GM21367 (cell line): ENCODE results near the gene NADSYN1.

Source experiments
- ATAC-seq: cut with Tn5 transposase; IDR thresholded peaks from one replicate; pipeline ENCODE4 v1.9.1; 2021; ENCODE audit not compliant: unreplicated experiment

Gene NADSYN1

DNA sequence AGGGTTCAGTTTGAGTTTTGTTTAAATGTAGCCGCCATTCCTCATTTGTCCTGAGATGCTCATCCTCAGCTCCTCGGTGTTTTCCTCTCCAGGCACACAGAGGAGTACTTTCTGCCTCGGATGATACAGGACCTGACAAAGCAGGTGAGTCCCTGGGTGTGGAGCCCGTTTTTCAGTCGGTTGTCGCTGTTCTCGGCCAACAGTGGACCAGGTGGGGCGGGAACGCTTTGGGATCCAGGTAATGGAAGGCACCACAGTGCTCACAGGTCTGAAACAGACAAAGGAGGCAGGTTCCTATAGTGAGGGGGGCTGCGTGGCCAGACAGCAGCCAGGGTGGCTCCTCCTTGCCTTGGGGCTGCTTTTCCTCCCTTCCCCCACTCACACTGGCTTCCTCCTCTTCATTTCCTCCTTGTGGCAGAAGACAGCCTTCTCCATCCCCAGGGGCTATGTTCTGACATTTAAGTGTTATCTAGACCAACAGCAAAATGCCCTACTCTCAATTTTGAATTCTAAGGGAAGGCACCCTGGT is 19.4 kb downstream of the NADSYN1 start:
- ATAC-seq = no peak

DNA sequence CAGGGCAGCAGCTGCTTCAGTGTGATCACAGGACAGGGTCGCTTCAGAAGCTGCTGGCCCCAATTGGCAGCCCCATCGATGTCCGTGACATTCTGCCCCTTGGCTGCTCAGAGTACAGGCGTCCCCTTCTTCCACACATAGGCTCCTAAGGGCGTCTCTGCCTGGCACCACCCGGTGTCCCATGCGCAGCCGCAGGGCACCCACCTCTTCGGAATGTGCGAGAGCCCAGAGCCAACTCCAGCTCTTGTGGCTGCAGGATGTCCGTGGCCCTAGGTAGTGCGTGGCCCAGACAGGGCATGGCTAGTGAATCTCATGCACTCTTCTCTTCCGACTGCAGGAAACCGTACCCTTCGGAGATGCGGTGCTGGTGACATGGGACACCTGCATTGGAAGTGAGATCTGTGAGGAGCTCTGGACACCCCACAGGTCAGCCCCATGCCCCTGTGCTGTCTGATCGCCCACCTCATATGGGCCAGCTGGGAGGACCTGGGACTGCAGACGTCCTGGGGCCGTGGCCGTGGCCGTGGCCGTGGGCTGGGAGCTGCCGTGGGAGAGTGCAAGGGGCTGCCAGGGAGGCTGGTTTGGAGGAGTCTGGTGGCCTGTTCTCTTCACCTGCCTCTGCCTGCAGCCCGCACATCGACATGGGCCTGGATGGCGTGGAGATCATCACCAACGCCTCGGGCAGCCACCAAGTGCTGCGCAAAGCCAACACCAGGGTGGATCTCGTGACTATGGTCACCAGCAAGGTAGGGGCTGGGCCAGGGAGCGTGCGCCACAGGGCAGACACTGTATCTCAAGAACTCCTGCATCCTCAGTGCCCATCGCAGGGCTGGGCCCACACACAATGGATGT is 20.2 kb downstream of the NADSYN1 start:
- ATAC-seq = no peak

DNA sequence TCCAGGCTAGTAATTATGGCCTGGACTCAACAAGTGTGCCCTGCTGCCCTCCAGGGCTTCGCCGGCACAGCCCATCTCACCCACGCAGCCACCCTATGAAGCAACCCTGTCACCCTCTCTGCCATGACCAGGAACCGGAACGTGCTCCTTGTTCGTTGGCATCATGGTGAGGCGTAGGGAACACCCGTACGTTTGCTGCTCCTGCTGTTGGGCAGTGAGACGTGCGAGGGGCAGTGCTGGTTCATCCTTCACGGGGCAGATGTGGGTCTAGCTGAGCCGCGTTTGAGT is 20.7 kb downstream of the NADSYN1 start:
- ATAC-seq = no peak

DNA sequence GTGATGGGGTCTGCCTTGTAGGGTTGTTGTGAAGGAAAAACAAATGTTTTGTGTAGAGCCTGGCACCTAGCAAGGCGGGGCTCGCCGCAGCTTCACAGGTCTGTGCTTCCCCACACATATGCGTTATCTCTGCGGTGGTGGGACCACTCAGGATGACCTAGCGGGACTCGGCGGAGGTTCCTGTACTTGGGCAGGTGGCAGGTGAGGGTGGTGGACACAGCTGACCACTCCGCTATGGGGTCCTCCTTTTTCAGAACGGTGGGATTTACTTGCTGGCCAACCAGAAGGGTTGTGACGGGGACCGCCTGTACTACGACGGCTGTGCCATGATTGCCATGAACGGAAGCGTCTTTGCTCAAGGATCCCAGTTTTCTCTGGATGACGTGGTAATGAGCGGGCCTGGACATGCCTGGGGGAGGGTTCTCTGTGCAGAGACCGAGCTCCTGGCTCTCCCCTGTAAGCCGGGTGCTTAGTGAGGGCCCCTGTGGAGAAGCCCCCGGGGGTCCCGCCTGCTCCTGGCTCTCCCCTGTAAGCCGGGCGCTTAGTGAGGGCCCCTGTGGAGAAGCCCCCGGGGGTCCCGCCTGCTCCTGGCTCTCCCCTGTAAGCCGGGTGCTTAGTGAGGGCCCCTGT is 21.3 kb downstream of the NADSYN1 start:
- ATAC-seq = no peak

DNA sequence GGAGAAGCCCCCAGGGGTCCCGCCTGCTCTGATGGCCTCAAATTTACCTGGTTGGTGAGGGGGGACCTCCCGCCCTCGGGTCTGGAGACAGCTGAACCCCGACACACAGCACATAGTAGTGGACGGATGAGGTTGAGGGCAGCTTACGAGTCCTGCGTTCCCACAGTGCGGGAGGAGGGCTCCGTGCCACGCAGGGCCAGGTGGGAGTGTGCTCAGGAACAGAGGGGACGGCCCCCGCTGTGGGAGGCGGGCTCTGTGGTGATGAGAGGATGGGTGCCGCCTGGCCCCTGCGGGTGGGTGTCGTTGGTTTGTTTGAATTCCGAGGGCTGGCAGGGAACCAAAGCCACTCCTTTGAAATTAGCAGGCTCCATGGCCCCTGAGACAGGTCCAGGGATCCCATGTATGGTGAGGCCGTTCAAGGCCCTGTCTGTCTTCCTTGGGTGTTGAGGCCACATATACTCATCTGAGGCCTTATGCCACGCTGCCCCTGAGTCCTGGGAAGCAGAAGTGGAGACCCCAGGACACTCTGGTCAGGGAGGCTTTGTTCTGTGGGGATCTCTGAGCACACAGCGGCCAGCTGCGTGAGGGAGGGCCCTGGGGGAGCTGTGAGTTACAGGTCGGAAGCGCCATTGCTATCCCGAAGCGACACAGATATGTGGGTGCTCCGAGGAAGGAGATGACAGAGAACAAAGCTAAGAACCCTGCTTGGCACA is 21.9 kb downstream of the NADSYN1 start:
- no peak for ATAC-seq

DNA sequence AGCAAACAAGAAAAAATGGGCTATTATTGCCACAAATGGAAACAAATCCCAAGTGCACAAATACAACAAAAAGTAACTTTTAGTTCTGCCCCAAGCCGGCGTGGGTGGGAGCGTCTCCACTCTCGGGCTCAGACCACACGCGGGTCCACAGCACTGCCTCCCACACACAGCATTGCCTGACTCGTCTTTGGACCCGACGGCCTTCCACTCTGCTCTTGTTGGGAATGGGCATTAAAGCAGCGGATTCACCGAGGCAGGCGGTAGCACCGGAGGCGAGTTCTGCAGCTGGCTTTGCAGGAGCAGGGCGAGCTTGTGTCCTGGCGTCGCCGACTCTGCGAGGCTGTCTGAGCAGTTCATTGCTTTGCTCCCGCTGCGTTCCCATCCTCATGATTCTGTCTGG is 23.0 kb downstream of the NADSYN1 start:
- ATAC-seq = no peak

DNA sequence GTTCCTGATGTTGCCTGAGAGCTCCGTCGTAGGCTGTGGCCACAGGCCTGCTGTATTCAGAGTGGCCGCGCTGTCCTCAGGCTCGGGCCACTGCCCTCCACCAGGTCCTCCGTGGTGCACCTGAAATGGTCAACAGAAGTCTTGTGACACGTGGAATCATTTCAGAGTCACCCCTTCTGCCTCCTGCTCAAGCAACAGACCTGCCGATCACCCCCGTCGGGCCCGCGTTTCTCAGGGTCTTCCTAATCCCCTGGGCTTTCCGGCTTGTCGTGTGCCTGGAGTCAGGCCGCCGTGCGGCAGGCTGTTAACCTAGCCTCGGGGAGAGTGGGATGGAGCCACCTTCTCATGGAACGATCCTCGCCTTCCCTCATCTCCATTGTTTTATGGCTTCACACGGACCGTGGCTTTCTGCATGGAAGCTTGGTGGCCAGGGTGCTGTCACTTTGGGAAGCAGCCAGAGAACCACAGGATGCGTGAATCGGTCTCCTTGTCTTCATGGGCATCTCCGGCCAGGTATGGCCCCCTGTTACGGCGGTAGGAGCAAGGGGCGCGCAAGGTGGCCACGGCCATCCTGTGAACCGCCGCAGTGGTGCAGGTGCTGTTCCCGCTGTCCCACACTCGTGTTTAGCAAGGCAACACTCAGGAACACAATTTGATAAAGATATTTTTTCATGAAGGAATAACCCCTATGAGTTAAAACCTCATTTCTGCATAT is 24.1 kb downstream of the NADSYN1 start:
- ATAC-seq = no peak

DNA sequence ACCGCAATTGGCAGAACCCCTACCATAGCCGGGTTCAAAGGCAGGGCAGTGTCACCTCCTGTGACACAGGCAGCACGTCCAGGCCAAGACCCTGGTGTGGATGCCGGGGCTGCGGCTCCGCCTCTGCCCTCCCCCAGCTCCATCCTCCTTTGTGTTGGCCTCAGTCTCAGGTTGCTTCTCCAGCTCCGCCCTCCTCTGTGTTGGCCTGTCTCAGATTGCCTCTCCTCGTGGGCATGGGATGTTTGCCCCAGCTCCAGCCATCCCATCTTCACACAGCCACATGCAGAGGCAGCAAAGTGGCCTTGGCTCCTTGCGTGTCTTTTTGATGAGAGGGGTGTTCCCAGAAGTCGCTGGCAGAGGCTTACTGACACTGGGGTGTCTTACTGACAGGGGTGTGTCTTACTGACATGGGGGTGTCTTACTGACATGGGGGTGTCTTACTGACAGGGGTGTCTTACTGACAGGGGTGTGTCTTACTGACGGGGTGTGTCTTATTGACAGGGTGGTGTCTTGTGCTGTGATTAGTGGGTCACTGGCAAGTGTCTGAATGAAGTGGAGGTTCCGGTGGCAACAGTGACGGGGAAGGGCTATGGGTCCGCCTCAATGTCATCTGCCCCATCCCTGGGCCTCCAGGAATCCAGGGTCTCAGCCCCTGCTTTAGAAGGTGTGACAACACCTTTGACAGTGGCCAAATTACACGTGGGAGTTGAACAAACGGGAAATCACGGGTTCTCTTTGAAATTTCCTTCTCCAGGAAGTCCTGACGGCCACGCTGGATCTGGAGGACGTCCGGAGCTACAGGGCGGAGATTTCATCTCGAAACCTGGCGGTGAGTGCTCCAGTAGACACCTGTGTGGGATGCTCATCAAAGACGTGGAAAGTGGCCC is 24.9 kb downstream of the NADSYN1 start:
- ATAC-seq = no peak

DNA sequence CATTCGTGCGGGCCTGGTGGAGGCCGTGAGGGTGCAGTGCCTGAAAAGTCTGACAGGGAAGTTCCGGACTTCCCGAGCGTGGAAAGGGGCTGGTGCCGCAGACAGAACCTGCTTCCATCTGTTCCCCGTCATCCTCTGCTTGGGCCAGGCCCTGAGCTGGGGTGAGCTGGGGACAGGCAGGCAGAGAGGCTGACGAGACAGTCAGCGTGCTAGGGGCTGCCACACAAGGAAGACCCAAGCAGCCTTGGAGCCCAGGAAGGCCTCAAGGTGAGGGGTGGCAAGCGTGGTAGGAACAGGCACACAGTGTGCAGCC is 25.5 kb downstream of the NADSYN1 start:
- no peak for ATAC-seq

DNA sequence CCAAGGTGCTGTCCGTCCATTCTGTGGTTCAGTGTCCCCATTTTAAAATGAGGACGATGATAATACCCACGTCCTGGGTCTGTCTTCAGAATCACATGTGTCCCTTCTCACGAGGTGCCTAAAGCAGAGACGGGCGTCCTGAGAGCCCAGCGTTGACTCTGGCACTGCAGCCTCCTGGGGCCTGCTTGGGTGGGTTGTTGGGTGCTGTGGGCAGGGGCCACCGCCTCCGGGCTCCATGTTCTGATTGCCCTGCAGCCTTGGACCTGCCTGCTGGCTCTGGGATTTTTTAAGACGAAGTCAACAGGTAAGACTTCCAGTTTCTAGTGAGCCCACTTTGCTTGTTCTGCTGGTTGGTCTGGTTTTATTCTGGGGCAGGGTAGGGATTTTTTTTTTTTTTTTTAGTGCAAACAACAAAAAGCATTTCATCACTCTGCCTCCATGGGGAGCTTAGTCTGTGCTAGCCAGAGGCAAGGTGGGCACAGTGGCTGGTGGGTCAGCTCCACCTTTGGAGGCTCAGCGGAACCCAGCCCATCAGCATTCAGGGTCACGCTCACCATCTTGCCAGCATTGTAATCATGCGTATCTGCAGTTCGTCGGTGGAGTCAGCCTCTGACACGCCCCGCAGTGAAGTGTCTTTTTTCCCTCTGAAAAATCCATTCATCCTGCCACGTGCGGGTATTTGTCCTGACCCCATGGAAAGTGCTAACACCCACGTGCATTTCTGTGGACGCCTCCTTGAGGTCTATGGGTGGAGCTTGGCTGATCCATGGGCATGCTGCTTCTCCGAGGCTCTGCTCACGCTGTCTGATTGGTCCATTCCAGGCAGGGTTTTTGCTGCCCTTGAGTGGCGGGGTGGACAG is 28.3 kb downstream of the NADSYN1 start:
- ATAC-seq = no peak

DNA sequence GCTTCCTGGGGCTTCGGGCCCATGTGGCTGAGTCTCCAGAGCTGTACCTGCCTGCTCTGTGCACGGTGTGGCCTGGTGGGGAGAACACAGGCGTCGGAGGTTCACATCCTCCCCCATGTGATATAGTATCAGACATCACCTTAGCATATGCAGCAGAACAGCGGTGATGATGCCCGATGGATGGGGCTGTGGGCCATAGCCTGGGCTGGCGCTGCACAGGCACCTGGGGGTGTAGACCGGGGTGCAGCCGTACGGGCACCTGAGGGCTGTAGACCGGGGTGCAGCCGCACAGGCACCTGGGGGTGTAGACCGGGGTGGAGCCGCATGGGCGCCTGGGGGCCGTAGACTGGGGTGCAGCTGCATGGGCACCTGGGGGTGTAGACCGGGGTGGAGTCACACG is 29.2 kb downstream of the NADSYN1 start:
- no peak for ATAC-seq

DNA sequence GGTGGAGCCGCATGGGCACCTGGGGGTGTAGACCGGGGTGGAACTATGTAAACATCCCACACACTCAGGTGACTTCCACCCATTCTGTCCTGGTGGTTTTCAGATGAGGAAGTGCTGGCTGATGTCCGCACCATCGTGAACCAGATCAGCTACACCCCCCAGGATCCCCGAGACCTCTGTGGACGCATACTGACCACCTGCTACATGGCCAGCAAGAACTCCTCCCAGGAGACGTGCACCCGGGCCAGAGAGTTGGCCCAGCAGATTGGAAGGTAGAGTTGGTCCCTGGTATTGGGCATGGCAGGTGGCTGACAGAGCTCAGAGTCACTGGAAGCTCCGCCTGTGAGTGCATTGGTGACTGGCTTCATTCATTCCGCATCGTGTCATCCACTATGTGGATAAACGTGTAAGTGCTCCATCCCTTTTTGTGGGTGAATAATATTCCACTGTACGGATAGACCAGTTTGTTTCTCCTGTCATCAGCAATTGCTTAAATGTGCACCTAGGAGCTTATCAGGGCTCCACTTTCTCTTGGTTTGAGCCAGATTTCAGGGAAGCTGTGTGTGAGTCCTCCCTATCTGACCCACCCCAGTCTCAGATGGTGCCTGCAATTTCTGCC is 29.9 kb downstream of the NADSYN1 start:
- ATAC-seq = no peak

DNA sequence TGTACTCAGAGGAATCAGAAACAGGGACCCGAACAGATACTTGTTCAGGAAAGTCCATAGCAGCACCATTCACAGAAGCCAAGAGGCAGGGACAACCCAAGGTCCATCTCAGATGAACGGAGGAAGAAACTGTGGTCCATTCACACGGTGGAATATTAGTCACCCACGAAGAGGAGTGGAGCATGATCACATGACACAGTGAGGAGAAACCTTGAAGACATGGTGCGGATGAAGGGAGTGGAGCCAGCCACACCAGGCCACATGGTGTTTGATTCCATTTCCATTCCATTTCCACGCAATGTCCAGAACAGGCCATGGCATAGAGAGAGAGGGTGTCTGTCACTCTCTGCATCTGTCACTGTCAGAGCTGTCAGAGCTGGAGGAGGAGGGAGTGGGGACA is 30.7 kb downstream of the NADSYN1 start:
- ATAC-seq = no peak

DNA sequence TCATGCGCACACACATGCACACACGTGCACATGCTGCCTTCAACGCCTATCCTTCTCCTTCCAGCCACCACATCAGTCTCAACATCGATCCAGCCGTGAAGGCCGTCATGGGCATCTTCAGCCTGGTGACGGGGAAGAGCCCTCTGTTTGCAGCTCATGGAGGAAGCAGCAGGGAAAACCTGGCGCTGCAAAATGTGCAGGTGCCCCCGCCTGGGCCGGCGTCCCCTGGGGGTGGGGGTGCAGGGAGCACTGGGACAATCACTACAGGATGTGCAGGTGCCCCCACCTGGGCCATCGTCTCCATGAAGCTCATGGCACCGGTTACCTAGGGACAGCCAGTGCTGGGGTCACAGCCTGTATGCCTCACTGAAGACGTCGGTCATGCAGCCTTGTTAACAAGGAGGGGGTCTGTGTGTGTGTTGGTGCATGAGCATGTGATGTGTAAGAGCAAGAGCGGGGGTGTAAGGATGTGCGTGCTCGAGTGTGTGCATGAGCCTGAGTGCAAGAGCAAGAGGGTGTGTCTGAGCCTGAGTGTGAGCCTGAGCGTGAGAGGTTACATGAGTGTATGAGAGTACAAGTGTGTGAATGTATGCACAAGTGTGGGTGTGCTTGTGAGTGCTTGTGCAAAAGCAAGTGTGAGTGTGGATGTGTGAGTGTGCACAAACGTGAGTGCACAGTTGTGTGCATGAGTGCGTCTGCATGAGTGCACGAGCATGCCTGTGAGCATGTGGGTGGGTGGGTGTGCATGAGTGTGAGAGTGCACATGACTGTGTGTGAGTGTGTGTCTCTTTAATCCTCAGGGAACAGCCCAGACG is 31.5 kb downstream of the NADSYN1 start:
- no peak for ATAC-seq

DNA sequence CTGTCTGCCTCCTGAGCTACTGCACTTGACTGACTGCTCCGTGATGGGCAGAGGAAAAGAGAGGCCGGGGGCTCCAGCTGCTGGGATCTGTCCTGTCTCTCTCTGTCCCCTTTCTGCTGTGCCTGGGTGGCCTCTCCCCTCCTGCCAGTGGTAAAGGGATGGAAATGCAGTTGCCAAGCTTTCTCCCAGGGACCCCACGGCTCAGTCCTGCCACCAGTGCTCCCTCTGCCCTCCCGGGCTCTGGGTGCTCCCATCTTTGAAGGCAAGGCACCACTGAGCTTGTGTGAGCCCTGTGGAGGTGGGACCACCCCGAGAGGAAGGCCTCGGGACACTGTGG is 32.0 kb downstream of the NADSYN1 start:
- ATAC-seq = no peak

DNA sequence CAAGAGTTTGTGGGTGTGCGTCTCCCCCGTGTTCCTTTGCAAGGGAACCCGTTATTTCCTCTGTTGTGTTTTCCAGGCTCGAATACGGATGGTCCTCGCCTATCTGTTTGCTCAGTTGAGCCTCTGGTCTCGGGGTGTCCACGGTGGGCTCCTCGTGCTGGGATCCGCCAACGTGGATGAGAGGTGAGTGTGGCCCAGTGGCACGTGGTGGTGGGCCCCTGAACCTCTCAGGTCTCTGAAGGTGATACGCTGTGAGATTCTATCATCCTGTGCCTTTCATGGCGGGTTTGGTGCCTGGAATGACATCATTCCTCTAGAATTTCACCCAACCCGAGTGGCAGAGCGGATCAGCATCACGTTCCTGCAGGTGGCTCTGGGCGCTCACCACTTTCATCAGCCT is 32.5 kb downstream of the NADSYN1 start:
- no peak for ATAC-seq

DNA sequence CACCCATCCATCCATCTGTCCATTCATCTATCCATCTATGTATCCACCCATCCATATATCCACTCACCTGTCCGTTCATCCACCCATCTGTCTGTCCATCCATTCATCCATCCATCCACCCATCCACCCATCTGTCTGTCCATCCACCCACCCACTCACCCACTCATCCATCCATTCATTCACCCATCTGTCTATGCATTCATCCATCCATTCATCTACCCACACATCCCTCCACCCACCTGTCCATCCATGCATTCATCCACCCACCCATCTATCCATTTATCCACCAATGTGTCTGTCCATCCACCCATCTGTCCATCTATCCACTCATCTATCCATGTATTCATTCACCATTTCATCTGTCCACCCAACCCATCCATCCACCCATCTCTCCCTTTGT is 33.3 kb downstream of the NADSYN1 start:
- ATAC-seq = no peak

DNA sequence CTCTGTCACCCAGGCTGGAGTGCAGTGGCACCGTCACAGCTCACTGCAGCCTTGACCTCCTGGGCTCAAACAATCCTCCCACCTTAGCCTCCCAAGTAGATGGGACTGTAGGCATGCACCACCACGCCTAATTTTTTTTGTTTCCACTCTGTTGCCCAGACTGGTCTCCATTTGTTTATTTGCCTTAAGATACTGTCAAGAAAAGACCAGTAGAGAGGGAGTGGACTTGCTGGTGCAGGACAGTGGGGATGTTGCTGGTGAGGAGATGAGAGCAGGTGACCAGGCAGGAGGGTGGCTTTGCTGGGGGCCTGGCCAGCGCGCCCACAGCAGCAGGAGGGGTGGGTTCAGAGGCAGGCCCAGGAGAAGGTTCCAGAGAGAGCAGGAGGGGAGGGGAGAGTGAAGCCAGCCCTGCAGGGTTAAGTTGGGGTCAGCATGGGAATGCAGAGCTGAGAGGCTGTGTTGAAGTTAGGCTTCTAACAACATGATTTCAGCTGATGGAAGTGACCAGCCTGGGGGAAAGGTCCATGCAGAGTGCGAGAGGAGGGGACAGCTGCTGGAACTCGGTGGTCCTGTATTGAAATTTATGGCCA is 35.8 kb downstream of the NADSYN1 start:
- ATAC-seq = no peak
